Measurements from ENCODE around the gene GSK3B. TPM values are rescaled to one million over a fixed set of nuclear protein-coding genes. Genes with fewer than 3 reads are reported as not detected.

The GSK3B gene
- total and polyA plus RNA-seq, 2 experiments from 2014 or later: 18.1 to 48.8 TPM

GRCh38 chr3:119981386-119981785 is 112.9 kb downstream of the GSK3B start:
- H3K9me2 ChIP-seq (replicated peaks; ENCODE audit: insufficient read depth): no peaks in the 10 kb centered on the region
- H3K27me3 ChIP-seq: no peaks in the 10 kb centered on the region
- TF ChIP-seq EZH2phosphoT487 (IDR thresholded peaks at IDR 0.05; ENCODE audit: low read depth, severe bottlenecking, unreplicated experiment) (no peak), CTCF (IDR thresholded peaks at IDR 0.05; ENCODE audit: poor library complexity) (no peak), EZH2 (IDR thresholded peaks at IDR 0.05; ENCODE audit: borderline replicate concordance) (no peak)
- no peak overlapping the region for H3K4me3 ChIP-seq
- H2AFZ ChIP-seq: no peak overlapping the region
- no peak overlapping the region for H3K4me2 ChIP-seq
- no peaks in the 10 kb centered on the region for H3K36me3 ChIP-seq (replicated peaks; ENCODE audit: insufficient read depth, low read depth)
- no peak for DNase-seq (ENCODE audit: low spot score)
- H3K4me1 ChIP-seq (ENCODE audit: insufficient read depth): no peaks in the 10 kb centered on the region
- WGBS (ENCODE audit: low lambda C conversion rate, missing lambda C conversion rate): 97% methylated on average over 14 of the region's 14 CpGs
- H3K9me3 ChIP-seq (ENCODE audit: low read depth): no peaks in the 10 kb centered on the region
- H4K20me1 ChIP-seq (ENCODE audit: insufficient read depth, poor library complexity, severe bottlenecking): peaks cover 18% of the 10 kb centered on the region
- H3K79me2 ChIP-seq: peaks cover 99% of the 10 kb centered on the region
- no peak overlapping the region for H3K27ac ChIP-seq

GRCh38 chr3:119978554-119979208 is 115.6 kb downstream of the GSK3B start:
- H4K20me1 ChIP-seq (ENCODE audit: insufficient read depth, poor library complexity, severe bottlenecking): peaks cover 27% of the 10 kb centered on the region
- H3K27ac ChIP-seq: no peak overlapping the region
- TF ChIP-seq CTCF (IDR thresholded peaks at IDR 0.05; ENCODE audit: poor library complexity) (no peak), EZH2 (IDR thresholded peaks at IDR 0.05; ENCODE audit: borderline replicate concordance) (no peak)
- H3K9me3 ChIP-seq (ENCODE audit: low read depth): no peaks in the 10 kb centered on the region
- H2AFZ ChIP-seq: no peak overlapping the region
- no peaks in the 10 kb centered on the region for H3K27me3 ChIP-seq
- no peak overlapping the region for H3K4me3 ChIP-seq
- H3K4me2 ChIP-seq: no peak overlapping the region
- no peaks in the 10 kb centered on the region for H3K9me2 ChIP-seq (replicated peaks; ENCODE audit: insufficient read depth)
- WGBS (ENCODE audit: low lambda C conversion rate, missing lambda C conversion rate): 95% methylated on average over 11 of the region's 11 CpGs
- no peak for DNase-seq (ENCODE audit: low spot score)
- H3K79me2 ChIP-seq: peaks cover 99% of the 10 kb centered on the region
- no peaks in the 10 kb centered on the region for H3K4me1 ChIP-seq (ENCODE audit: insufficient read depth)
- no peaks in the 10 kb centered on the region for H3K36me3 ChIP-seq (replicated peaks; ENCODE audit: insufficient read depth, low read depth)

- TF ChIP-seq EZH2phosphoT487 (IDR thresholded peaks at IDR 0.05; ENCODE audit: low read depth, severe bottlenecking, unreplicated experiment): no peak
- TF ChIP-seq EZH2 (IDR thresholded peaks at IDR 0.05; ENCODE audit: borderline replicate concordance): no peak
- no peak for TF ChIP-seq CTCF (IDR thresholded peaks at IDR 0.05; ENCODE audit: poor library complexity)
- Histone ChIP-seq H3K4me3 (no peak overlapping the region), H3K9me3 (ENCODE audit: low read depth) (no peaks in the 10 kb centered on the region), H3K4me1 (ENCODE audit: insufficient read depth) (no peaks in the 10 kb centered on the region), H4K20me1 (ENCODE audit: insufficient read depth, poor library complexity, severe bottlenecking) (peaks cover 29% of the 10 kb centered on the region), H3K27ac (no peak overlapping the region), H3K79me2 (peaks cover 99% of the 10 kb centered on the region), H3K27me3 (no peaks in the 10 kb centered on the region), H2AFZ (no peak overlapping the region), H3K9me2 (replicated peaks; ENCODE audit: insufficient read depth) (no peaks in the 10 kb centered on the region), H3K4me2 (no peak overlapping the region), H3K36me3 (replicated peaks; ENCODE audit: insufficient read depth, low read depth) (no peaks in the 10 kb centered on the region)
- no peak for DNase-seq (ENCODE audit: low spot score)
- WGBS (ENCODE audit: low lambda C conversion rate, missing lambda C conversion rate): 52% methylated on average over 1 of the region's 1 CpG
Observed at GRCh38 chr3:119977353-119977752, 116.9 kb downstream of the GSK3B start.

All from hepatocyte (in vitro differentiated cells).